Stomach (tissue), 4 donors: ENCODE measurements around the gene ADARB2.

Source experiments
- CTCF ChIP-seq, 7 experiments: fragments of 450-650 bp in 4 of 7; fragments of 200-600 bp in 3 of 7; sonication (generic) in 3 of 7; IDR thresholded peaks; one replicate each; pipeline ENCODE4 v1.5.1; 2016 to 2019; ENCODE audit warnings: antibody characterized with exemption in 7 of 7, control low read depth in 2 of 7, mild to moderate bottlenecking in 1 of 7
- POLR2A ChIP-seq, 4 donors: fragments of 450-650 bp; IDR thresholded peaks; one replicate each; pipeline ENCODE4 v1.6.1; 2016; ENCODE audit warnings: antibody characterized with exemption in 4 of 4, control low read depth in 2 of 4, mild to moderate bottlenecking in 1 of 4, moderate library complexity in 1 of 4

GRCh38 chr10:1538121-1538520, 199.2 kb downstream of the ADARB2 start:
- TF ChIP-seq CTCF (IDR thresholded peaks at IDR 0.05) = no peak
- no peak for TF ChIP-seq POLR2A (IDR thresholded peaks at IDR 0.05)
